ENCODE measurements around the gene HPRT1.
A peak's percentile ranks its signal among the peaks of the same experiment; 100 is the strongest.

Gene HPRT1

DNA sequence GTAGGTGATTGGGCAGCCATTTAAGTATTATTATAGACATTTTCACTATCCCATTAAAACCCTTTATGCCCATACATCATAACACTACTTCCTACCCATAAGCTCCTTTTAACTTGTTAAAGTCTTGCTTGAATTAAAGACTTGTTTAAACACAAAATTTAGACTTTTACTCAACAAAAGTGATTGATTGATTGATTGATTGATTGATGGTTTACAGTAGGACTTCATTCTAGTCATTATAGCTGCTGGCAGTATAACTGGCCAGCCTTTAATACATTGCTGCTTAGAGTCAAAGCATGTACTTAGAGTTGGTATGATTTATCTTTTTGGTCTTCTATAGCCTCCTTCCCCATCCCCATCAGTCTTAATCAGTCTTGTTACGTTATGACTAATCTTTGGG is 16.3 kb downstream of the HPRT1 start:
- DNase-seq (ENCODE audit: low spot score): no peak

DNA sequence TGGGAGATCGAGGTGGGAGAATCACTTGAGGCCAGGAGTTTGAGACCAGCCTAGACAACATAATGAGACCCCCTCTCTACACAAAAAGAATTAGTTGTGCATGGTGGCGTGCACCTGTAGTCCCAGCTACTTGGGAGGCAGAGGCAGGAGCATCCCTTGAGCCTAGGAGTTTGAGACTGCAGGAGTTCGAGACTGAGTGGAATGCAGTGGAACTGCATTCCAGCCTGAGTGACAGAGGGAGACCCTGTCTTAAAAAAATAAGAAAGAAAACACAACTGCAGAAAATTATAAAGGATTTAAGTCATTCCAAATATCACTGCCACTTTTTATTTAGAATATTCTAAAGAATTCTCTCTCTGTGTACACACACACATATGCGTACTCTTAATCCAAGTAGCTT is 18.4 kb downstream of the HPRT1 start:
- DNase-seq (ENCODE audit: low spot score): no peak

DNA sequence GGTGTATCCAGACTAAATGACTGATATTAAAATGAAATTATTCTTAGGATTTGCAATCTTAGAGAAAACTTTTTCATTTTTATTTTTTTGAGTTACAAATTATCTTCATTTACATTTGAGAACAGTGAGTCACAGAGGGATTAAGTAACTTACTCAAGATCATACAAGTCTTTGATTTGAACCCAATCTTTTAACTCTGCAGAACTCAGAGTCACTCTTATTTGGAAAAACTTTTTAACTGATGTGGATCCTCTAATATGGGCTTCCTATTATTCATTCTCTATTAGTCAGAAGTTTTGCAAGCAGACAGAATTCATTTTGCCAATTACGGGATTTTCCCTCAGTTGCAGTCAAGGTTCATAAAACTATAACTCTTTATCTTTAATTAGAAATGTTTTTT is 20.1 kb downstream of the HPRT1 start:
- no peak for DNase-seq (ENCODE audit: low spot score)

DNA sequence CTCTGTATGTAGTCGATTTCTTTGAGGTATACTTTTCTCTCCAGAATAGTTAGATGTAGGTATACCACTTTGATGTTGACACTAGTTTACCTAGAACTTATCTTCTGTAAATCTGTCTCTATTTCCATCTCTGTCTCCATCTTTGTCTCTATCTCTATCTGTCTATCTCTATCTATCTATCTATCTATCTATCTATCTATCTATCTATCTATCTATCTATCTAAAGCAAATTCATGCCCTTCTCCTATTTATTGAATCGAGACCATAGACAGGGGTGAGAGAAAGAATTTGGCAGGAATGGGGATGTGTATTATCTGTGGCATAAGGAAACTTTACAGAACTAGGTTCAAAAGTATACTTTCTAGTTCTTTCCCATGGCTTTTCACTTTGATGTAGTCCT is 21.4 kb downstream of the HPRT1 start:
- no peak for DNase-seq (ENCODE audit: low spot score)

DNA sequence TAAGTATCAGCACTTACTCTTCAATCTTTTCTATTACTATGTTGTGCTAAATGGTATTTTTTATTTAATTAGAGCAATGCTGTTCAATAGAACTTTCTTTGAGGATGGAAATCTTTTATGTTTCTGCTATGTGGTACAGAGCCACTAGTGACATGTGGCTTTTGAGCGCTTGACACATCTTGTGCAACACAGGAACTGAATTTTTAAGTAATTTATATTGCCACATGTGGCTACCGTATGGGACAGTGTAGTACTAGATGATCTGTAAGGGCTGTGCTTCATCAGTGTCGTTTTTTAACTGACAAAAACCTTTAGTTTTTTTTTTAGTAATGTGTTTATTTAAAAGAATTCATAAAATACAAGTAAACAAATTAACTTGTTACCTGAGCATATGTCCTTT is 22.4 kb downstream of the HPRT1 start:
- no peak for DNase-seq (ENCODE audit: low spot score)

DNA sequence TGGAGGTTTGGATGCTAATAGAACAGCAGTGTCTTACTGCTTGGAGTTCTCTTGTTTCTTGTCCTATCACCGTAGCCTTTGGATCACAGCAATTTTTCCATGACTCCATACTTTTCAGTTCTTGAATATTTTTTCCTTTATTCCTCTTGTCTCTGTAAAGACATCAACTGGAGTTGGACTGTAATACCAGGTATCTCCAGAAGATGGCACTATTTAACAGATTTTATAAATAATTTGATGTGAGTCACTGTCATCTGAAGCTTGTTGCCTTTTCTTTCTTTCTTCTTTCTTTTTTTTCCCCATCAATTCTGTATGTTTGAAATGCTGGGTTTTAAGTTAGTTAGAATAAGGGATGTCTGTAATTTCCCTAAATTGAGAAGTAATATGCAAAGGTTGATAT is 24.1 kb downstream of the HPRT1 start:
- DNase-seq (ENCODE audit: low spot score): peak; percentile 19

DNA sequence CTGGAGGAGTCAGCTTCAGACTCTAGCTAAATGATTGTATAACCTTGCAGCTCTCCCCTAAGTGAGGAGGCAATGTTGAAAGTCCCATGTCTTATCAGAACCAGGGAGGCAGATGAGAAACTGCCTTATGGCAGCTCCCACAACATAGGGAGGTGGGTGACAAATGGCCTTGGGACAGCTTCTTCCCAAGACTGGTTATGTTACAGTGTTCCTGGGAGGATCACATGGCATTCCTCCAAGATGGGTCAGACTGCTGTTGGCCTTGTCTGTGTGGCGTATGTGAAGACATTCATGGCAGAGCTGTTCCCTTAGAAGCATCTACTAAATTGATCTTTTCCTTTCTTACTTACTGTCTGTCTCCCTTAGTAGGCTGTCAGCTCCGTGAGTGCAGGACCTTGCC is 42.0 kb downstream of the HPRT1 start:
- DNase-seq (ENCODE audit: low spot score): no peak

DNA sequence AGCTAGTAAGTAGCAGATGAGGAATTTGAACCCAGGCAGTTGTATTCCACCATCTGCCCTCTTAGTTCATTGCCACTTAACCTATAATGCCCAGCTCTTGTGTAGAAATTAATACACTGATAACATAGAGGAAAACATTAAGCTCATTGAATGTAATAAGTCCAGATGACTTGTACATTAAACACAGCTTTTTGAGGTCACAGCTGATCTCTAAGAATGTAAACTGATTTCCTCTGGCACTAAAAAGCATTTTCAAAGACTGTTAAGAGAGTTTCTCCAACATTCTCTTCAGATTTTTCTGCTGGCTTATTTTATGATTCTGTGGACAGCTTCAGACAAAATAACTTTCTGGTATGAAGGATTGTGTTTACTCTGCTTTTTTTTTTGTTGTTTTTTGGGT is 42.7 kb downstream of the HPRT1 start:
- DNase-seq (ENCODE audit: low spot score): no peak

DNA sequence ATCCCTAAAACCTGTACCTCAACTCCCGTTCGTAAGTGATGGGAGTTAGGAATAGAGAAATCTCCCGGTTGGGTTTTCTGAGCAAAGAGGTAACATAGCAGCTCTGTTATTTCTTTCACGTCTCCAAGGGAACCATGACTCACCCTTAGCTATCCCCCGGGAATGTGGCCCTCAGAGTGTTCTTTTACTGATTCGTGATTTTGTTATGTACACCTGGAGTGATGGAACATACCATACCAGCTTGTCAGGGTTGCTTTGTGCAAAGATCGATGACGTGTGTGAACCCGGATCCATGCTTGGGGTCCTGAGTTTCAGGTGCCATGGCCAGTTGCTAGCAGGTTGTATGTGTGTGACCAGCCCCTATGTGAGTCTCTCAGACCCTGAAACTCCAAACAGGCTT is 52.6 kb downstream of the HPRT1 start:
- DNase-seq (ENCODE audit: low spot score): no peak

DNA sequence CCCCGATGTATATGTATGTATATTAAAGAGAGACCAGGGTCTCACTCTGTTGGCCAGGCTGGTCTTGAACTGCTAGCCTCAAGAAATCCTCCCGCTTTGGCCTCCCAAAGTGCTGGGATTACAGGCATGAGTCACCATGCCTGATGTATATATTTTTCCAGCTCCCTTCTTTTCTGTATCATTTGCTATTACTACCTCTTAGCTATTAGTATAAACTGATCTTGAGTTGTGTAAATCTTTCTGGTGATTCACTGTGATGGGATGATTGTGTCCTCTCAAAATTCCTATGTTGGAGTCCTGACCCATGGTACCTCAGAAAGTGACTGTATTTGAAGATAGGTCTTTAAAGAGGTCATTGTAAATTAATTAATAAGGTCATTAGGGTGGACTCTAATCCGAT is 53.1 kb downstream of the HPRT1 start:
- no peak for DNase-seq (ENCODE audit: low spot score)

DNA sequence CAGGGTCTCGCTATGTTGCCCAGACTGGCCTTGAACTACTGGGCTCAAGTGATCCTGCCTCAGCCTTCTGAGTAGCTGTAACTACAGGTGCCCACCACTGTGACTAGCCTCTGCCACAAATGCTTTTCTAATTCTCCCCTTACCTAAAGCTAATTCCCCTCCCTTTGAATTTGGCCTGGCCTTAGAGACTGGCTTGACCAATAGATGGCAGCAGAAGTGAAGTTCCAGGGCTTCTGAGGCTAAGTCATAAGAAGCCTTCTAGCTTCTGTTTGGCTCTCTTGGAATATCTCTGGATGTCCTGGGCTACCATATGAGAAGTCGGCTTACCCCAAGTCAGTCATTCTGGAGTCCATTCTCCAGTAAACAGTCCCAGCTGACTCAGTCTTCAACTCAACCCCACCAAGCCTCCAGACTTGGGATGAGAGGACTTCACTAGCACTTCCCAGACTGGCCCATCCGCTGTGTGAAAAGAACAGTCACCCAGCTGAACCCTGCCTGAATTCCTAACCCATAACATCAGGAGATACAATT is 61.0 kb downstream of the HPRT1 start:
- peak; percentile 63 for DNase-seq (ENCODE audit: low spot score)

DNA sequence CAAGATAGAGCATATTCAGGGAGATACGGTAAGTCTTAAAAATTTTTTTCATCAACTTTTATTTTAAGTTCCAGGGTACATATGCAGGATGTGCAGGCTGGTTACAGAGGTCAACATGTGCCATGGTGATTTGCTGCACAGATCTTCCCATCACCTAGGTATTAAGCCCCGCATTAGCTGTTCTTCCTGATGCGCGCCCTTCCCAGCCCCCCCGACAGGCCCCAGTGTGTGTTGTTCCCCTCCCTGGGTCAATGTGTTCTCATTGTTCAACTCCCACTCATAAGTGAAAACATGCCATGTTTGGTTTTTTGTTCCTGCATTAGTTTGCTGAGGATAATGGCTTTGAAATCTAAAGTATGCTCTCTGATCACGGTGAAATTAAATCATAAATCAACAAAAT is 64.2 kb downstream of the HPRT1 start:
- DNase-seq (ENCODE audit: low spot score): no peak

DNA sequence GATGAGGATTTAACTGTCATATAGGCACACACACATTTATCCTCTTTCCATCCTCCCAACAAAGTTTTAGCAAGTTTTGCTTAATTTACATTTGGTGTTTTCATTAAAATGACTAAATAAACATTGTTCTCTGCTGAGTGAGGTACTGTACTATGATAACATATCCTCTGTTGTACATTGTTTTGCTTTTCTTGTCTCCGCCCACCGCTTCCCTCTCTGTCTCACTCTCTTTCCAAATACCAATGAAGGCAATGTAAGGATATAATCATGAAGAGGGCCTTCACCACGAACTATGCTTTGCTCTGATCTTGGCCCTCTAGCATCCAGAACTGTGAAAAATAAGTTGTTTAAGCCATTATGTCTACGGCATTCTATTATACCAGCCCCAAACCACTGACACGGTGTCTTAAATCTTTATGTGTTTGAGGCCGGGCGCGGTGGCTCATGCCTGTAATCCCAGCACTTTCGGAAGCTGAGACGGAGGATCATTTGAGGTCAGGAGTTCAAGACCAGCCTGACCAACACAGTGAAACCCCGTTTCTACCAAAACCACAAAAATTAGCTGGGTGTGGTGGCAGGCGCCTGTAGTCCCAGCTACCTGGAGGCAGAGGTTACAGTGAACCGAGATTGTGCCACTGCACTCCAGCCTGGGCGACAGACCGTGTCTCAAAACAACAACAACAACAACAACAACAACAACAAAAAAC is 65.3 kb downstream of the HPRT1 start:
- DNase-seq (ENCODE audit: low spot score): no peak

DNA sequence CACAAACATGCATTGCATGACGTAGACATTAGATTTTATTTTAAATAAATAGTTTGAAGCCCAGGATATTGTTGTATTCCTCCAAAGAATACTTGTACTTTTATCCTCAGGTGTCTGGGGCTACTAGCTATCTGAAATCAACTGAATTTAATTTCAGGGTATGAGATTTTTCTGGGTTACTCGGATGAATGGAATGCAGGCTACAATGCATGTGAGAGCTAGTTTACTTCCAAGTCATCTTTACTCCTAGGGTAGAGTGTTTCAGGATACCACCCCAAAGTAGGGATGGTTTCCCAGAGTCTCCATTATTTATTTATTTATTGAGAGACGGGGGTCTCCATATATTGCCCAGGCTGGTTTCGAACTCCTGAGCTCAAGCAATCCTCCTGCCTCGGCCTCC is 66.4 kb downstream of the HPRT1 start:
- DNase-seq (ENCODE audit: low spot score): no peak

DNA sequence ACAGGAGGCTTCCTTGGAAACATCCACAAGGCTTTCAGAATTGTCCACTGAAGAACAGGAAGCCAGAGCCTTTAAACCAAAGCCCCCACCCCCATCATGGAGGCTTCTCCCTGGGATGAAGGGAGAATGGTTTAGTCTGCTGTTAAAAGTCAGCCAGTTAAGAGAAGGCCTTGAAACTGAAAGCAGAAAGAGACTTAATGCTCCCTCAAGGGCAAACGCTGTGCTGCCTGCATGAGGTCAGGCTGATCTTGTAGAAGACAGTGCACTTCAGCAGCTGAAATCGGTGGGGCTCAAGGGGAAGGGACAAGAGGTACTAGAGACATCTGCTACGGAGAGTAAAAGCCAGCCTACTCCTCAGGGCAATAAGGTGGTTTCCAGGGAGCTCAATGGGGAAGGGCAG is 69.0 kb downstream of the HPRT1 start:
- no peak for DNase-seq (ENCODE audit: low spot score)

DNA sequence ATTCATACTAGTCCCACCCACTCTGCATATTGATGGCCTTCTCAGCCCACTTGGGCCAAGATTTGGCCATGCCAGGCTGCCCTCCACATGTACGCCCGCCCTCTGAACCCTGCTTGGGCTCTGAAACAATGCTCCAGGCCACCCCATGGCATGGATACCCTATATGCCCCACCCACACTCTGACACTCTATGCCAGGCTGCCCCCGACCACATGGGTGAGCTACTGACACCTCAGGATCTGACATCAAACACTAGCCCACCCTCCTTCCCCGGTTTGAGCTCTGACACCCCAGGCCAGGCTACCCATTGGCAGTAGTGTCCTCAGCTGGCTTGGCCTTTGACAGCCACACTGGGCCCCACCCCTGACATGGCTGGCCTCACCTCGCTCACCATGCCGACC is 69.5 kb downstream of the HPRT1 start:
- DNase-seq (ENCODE audit: low spot score): no peak

DNA sequence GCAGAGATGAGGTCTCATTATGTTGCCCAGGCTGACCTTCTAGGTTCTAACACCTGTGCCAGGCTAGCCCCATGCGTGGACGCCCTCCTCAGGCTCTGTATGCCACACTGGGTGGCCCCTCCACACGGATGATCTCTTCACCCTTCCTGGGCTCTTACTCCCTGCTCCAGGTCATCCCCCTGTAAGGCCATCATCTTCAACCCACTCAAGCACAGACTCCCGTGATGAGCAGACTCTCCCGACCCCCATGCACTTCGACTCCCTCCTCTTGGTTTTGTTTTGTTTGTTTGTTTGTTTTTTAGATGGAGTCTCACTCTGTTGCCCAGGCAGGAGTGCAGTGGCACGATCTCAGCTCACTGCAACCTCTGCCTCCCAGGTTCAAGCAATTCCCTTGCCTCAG is 70.9 kb downstream of the HPRT1 start:
- no peak for DNase-seq (ENCODE audit: low spot score)

DNA sequence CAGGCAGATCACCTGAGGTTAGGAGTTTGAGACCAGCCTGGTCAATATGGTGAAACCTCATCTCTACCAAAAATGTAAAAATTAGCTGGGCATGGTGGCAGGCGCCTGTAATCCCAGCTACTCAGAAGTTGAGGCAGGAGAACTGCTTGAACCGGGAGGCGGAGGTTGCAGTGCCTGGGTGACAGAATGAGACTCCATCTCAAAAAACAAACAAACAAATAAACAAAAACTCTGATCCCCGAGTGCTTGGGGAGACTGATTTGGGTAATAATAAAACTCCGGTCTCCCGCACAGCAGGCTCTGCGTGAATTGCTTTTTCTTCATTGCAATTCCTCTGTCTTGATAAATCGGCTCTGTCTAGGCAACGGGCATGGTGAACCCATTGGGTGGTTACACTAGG is 73.4 kb downstream of the HPRT1 start:
- no peak for DNase-seq (ENCODE audit: low spot score)

DNA sequence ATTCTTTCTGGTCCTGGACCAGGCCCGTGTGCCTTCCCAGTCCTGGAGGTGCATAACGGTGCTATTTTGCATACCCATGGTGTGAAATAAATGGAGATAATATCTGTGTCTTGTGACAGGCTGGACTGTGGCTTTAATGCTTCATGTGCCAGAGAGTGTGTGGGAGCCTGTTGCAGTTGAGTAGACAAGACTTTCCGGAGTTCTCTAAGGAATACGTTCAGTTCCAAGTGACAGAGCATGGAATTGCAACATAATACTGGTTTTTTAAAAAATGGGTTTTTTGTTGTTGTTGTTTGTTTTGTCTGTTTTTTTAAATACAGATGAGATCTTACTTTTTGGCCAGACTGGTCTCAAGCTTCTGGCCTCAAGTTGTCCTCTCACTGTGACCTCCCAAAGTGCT is 74.0 kb downstream of the HPRT1 start:
- no peak for DNase-seq (ENCODE audit: low spot score)

DNA sequence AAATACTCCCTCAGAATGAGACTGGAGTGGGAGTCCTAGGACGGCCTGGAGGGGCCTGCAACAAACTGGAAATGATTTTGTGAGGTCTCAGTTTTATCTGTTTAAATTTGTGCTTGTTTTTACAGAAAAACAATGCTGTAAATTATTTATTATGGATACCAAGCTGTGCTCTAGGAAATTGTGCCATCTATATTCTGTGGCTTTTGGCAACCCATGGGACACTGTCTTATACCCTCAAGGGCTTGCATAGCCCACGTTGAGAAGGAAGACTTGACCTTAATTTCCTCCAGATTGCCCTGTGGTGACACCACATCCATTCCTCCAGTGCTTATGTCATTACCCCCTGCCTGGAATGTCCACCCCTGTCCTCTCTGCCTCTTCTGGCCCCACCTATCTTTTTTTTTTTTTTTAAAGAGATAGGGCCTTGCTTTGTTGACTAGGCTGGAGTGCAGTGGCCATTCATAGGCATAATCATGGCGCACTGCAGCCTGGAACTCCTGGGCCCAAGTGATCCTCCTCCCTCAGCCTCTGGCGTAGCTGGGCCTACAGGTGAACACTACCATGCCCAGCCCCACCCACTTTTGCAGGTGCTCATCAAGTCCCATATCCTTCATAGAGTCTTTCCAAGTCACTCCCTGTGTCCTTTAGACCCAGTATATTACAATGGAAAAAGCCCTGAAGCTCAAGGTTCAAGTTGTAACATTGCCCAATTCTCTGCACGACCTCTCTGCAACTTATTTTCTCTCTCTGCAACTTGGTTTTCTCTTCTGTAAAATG is 77.4 kb downstream of the HPRT1 start:
- DNase-seq (ENCODE audit: low spot score): no peak

DNA sequence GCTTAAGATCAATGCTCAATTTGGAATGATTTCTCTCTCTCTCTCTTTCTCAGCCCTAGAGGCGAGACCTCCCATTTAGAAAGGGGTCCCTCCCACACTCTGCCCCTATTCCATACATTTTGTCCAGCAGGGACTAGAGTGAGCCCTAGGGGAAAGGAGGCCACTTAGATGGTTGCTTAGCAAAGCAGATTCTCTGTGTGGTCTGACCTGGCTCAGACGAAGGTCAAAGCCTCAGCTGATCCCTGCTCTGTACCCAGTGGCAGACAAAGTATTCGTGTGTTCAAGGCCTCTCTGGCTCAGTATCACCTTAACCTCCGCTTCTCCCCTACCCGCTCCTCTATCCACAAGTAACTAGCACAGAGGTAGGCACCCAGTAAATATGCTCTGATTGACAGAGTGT is 78.4 kb downstream of the HPRT1 start:
- no peak for DNase-seq (ENCODE audit: low spot score)

DNA sequence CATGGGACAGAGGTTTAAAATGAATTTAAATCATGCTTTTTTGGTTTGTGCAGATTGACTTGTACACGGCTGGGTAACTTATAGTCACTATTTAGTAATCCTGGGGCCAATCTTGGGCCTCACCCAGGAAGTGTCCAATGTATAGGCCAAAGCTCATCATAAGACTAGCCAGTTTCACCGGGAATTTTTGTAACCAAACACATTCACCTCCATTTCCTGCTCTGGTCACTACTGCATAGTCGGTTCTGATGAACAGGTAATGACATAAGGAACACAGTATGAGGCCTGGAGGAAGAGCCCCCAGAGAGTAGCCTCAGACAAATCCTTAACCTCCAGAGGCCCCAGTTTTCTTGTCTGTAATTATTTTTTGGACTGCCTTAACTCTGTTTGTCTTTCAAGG is 81.9 kb downstream of the HPRT1 start:
- no peak for DNase-seq (ENCODE audit: low spot score)

DNA sequence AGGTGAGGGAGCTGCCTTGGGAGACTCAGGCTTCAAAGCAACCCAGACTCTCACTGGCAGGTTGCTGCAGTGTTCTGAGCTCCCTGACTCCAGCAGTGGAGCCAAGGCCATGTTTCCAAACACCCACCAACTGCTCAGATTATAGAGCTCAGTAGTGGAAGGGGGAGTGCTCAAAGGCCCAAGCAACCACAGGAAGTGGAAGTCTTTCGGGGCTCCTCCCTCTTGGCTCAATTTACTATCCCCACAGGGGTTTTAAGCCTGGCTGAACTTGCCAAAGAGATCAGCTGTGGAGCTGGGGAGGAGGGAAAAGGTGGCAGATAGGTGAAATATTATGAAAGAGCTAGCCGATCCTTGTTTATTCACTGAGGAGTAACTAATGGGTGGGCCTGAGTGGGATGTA is 82.5 kb downstream of the HPRT1 start:
- no peak for DNase-seq (ENCODE audit: low spot score)

DNA sequence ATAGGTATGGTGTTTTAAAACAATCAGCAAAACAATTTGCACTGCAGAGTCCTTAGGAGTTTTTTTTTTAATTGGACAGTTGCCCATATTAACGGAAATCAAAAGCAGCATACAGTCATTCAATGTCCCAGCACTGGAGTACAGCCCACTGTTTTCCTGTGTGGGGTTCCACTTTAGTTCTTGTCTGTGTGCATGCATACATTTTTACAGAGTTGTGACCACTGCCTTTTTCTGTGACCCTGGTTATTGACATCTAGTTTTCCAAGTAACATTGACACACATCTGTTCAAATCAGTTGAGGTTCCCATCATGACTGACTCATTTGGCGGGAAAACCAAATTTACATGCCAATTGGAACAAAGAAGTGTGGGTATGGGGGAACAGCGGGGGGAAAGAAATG is 83.3 kb downstream of the HPRT1 start:
- DNase-seq (ENCODE audit: low spot score): no peak
